Cardiac septum (tissue), 1 donor: Measurements from ENCODE around the gene STOML1. TPM values are rescaled to one million over a fixed set of nuclear protein-coding genes. Genes with fewer than 3 reads are reported as not detected.
"Not testable (repeated sequence)": the region's sequence is repeated elsewhere in the genome, so short reads cannot be mapped to it uniquely, and the experiment has no call there.

Experiments used
- DNase-seq: peaks from one replicate; pipeline ENCODE4 v3.0.0-alpha.2; 2020; ENCODE audit warnings: low spot score
- intact Hi-C: fragments of 100-400 bp; cut with DNase I; formaldehyde crosslinking; loops from one replicate; pipeline ENCODE4 v1.14.0; 2022
- total RNA-seq: library from RNA; stranded (reverse); fragmentation: NEBNext Ultra II Directional; extraction: Animal tissue kit (Norgen Biotek cat#: 25700); gene quantifications from one replicate; pipeline ENCODE4 v1.2.1, GENCODE V29; 2021
- donor health status: DM: no; HTN: no; CAD: no.

Gene STOML1
- total RNA-seq, 1 donor from 2014 or later, result 32.1 TPM

GRCh38 chr15:73989001-73989798, 2.9 kb downstream of the STOML1 start:
- no peak for DNase-seq
- intact Hi-C loops, result no loop called here

DNA sequence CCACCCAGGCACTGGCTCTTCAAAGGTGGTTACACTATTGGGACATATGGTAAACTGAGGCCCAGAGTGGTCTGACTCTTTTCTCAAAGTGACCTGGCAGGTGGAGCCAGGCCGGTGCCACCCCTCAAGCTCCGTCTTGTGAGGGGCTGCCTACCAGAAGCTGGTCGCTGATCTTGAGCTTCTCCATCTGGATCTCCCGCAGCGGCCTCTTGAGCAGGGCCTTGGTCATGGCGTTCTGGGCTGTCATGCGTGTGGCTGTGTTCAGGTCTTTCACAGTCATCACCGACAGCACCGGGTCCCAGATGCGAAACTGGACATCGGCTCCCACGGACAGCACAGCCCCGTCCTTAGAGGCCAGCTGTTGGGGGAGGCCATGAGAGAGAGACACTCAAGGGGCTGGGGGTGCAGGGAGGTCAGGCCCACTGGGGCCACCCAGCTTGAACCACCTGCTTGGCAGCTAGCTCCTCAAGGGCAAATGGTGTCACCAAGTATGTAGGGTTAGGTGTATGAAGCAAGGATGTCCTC, 3.6 kb downstream of the STOML1 start:
- intact Hi-C loops, result no loop called here
- DNase-seq, result no peak

GRCh38 chr15:73987681-73988444, 4.2 kb downstream of the STOML1 start:
- DNase-seq, result no peak
- intact Hi-C loops, result no loop called here

- DNase-seq, result no peak
- intact Hi-C loops, result no loop called here
Observed at GRCh38 chr15:73987250-73987649, 4.8 kb downstream of the STOML1 start.

DNA sequence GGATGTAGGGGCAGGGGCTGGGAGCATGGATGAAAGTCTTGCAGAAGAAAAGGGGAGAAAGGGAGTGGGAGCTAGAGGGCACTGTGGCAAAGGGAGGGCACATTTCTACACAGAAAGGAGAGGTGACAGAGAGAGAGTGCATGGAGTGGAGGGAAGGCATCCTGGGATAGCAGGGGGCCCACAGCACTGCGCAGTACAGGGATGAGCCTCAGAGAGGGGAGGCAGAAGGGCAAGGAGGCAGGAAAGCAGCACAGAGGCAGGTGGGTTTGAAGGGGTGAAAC, 5.4 kb downstream of the STOML1 start:
- DNase-seq, result no peak
- intact Hi-C loops, result no loop called here

DNA sequence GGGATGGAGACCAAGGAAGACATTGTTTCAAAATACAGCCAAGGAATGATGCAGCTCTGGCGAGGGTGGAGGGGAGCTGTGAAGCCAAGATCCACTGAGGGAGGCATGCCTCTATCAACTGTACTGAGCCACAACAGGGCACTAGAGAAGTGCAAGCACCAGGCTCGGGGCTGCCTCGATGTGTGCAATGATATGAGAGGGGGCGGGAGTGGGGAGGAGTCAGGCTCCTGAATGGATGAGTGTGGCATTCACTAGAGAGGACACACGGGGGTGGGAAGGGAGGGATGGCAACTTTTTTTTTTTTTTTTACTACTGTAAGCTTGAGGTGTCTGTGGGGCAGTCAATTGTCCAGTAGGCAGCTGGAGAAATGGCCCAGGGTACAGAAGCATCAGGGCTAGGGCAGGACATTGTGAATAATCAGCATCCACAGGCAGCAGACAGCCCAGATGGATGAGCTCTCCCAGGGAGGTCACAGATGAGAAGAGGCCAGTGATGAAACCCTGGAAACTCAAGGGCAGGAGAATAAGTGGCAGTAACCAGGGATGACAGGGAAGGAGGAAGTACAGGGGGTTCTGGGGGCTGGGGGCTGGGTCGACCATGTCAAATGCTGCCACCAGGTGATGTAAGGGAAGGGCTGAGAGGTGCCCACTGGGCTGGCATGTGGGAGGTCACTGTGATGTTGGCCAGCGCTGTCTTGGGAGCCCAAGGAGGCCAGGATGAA, 5.9 kb downstream of the STOML1 start:
- intact Hi-C loops, result no loop called here

DNA sequence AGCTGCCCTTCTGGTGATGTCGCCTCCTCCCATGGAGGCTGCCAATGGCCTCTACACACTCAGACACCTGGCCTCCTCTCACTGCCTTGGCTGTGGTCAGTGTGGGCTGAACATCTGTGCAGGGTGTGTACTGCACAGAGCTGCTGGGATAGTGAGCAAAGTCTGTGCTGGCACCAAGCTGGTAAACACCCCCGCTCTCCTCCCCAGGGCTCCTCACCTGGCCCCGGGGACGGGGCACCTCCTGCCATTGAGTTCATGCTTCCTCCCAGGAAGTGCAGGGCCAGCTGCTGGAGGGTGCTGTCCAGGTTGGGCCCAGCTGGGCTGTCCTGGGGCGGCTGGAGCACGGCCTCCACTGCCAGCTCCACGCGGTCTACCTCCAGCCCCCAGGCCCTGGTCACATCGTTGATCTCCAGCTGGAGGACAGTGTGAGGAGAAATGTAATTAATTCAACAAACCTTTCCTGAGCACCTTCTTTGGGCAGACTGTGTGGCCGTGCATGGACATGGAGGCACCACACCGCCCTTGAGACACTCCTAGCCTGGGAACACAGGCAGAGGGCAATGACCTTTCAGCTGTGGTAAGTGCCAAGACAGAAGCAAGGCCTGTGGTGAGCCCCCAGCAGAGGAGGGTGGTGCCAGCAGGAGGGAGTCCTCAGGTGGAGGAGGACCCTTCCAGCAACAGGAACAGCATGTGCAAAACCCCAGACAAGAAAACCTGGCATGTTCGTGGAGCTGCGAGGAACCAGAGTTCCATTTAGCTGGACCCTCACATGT, 6.8 kb downstream of the STOML1 start:
- intact Hi-C loops, result no loop called here
- no peak for DNase-seq

More for the DNA sequence above, 5.9 kb downstream of the STOML1 start:
- no peak for DNase-seq

DNA sequence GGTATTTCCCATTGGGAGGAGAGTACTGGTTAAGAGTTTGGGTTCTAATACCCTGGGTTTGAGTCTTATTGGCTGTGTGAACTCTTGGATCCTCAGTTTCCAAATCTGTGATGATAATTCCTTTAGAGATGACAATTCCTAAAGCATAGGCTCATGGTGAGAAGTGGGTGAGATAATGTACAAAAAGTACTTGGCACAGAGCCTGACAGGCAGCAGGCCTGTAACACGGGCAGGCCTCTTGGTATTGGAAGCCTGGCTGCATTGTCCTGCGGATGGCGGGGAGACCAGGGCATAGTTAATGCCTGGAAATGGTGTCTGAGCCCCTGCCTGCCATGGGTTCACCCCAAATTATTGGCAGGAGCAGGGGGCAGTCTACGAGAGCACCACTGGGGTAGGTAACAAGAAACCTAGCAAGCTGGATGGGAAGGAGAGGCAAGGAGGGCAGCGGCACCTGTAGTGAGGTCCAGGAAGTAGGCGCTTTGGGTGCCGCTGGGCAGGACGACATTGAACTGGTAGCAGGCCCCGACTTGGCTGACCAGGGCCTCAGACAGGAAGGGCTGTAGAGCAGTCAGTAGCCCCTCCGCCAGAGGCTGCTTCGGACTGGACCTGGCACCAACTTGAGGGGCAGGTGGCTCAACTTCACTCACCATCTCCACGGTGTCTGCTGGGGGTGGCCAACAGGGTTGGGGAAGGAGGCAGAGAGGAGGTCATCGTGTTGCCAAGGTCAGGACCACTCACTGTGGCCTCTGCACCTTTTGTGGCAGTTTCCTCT, 7.7 kb downstream of the STOML1 start:
- intact Hi-C loops, result no loop called here
- no peak for DNase-seq

GRCh38 chr15:73983773-73984172, 8.3 kb downstream of the STOML1 start:
- intact Hi-C loops, result no loop called here
- DNase-seq, result no peak

DNA sequence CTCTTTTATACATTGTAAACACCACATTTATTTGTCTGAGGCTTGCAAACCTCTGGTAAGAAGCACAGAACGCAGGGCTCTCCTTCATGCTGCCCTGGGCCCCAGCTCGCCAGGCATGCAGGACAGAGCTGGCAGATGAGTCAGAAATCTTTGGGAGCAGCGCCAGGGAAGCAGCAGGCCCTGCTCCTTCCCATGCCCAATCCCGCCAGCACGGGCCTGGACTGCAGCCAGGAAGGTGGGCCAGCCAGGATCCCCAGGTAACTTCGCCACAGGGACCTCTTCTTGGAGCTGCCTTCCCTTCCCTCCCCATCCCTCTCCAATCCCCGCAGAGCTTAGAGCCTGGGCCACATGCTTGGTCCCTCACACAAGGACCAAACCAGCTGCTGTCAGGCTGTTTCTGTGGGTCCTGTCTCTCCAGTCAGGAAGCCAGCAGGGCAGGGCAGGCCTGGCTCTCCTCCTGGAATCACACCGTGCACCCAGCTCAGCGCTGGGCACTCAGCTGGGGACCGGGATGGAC, 8.8 kb downstream of the STOML1 start:
- intact Hi-C loops, result no loop called here
- DNase-seq, result no peak

DNA sequence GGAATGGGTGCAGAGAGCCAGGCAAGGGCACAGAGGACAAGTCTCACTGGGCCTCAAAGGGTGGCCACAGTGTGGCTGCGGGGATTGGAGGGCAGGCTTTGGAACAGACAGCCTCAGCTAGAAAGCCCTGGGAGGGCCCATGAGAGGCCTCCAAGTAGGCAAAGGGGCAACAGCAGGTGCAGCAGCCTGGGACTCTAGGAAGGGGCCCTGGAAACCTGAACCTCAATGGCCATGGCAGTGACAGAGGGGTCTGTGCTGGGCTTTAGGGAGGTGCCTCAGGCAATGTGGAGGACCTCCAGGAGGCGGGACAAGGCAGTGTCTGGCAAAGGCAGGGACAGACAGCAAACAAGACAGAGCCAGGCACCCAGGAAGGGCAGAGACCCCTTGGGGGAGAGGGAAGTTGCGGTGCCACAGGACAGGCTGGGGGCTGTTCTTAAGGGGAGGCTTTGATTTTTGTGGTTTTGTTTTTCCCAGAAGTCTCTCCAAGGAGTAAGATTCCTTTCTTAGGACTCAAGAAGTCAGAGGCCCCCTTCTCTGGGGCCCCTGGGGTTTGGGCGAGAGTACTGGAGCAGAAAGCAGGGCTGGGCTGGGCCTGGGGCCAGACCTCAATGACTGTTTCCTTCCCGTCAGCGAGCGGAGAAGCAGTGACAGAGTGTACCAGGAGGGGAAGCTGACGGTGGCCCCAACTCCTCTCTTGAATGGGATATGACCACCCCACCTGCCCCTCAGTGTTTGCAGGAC, 9.7 kb downstream of the STOML1 start:
- DNase-seq, result peak; percentile 92
- intact Hi-C loops, result no loop called here

DNA sequence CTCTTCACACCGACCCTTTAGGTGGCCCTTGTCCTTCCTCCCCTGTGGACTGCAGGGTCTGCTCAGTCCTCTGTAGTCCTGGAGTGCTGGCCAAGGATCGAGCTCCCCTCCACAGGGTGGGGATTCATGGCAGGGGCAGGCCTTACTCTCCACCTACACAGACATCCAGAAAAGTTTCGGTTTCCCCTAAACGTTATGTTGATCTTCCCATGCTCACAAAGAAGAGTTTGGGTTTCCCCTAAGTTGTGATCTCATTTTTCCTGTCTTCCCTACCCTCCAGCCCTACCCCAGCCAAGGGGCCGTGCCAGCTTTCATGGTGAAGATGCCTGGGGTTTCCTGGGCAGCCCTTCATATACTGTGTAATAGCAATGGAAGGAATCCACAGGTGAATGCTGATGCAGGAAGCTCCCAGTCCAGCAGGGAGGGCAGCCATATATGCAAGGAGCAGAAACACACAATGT, 10.3 kb downstream of the STOML1 start:
- no peak for DNase-seq
- intact Hi-C loops, result no loop called here

- no peak for DNase-seq
- intact Hi-C loops, result no loop called here
Observed at GRCh38 chr15:73979636-73980035, 12.5 kb downstream of the STOML1 start.

DNA sequence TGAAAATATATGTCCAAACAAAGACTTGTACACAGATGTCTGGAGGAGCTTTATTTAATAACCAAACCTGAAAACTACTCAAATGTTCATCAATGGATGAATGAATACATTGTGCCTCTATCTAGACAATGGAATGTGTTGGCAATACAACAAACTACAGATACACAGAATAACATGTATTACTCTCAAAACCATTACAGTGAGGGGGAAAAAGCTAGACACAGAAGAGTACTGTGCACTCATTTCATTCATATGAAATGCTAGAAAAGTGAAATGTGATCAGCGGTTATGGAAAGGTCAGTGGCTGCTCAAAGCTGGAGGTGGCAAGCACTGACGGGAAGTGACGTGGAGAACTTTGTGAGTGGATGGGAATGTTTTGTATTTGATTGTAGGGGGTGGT, 13.2 kb downstream of the STOML1 start:
- no peak for DNase-seq
- intact Hi-C loops, result no loop called here

- intact Hi-C loops, DNase-seq: not testable (repeated sequence)
Observed at GRCh38 chr15:73975440-73976125, 16.5 kb downstream of the STOML1 start.

GRCh38 chr15:73973683-73974200, 18.4 kb downstream of the STOML1 start:
- intact Hi-C loops, result loop anchor here (2.0 to 5.0 kb wide), 3 partner anchors 63 to 349 kb away; no protein-coding TSS in a partner anchor
- not testable (repeated sequence) for DNase-seq
